BE2C (cell line): ENCODE measurements around the gene COL4A1.

ENCODE experiments used
- DNase-seq: peaks from one replicate; pipeline ENCODE4 v3.0.0-alpha.2; 2020
- H3K27me3 ChIP-seq: fragments of 250-450 bp; sonication (Bioruptor Pico); 2 replicates; pipeline ENCODE4 v1.5.1; 2020; ENCODE audit warnings: mild to moderate bottlenecking
- H3K36me3 ChIP-seq: fragments of 250-450 bp; sonication (Bioruptor Pico); 2 replicates; pipeline ENCODE4 v1.5.1; 2020; ENCODE audit warnings: mild to moderate bottlenecking
- H3K4me1 ChIP-seq: fragments of 250-450 bp; sonication (Bioruptor Pico); 2 replicates; pipeline ENCODE4 v1.5.1; 2020
- H3K4me3 ChIP-seq: 2 replicates; pipeline ENCODE4 v1.5.1; 2011; ENCODE audit warnings: low read depth, low read length
- H3K9me3 ChIP-seq: fragments of 250-450 bp; sonication (Bioruptor Pico); 2 replicates; pipeline ENCODE4 v1.5.1; 2020
- CTCF ChIP-seq: IDR thresholded peaks from 2 replicates; pipeline ENCODE4 v1.5.1; 2012; ENCODE audit warnings: mild to moderate bottlenecking, low read depth, low read length

COL4A1 gene

GRCh38 chr13:110336108-110336507 is 29.2 kb upstream of the COL4A1 start:
- H3K27me3 ChIP-seq = peaks cover 5% of the 10 kb centered on the region
- no peak for TF ChIP-seq CTCF
- H3K9me3 ChIP-seq = no peaks in the 10 kb centered on the region
- H3K4me1 ChIP-seq = no peaks in the 10 kb centered on the region
- no peak overlapping the region for H3K4me3 ChIP-seq
- H3K36me3 ChIP-seq = no peaks in the 10 kb centered on the region
- no peak for DNase-seq

- Histone ChIP-seq H3K4me3 (no peak overlapping the region), H3K9me3 (no peaks in the 10 kb centered on the region), H3K4me1 (no peaks in the 10 kb centered on the region), H3K36me3 (no peaks in the 10 kb centered on the region), H3K27me3 (peaks cover 9% of the 10 kb centered on the region)
- no peak for DNase-seq
- no peak for TF ChIP-seq CTCF
These were observed 28.0 kb upstream of the COL4A1 start for GRCh38 chr13:110334841-110335490.

- H3K9me3 ChIP-seq = no peaks in the 10 kb centered on the region
- DNase-seq = no peak
- no peak overlapping the region for H3K4me3 ChIP-seq
- H3K4me1 ChIP-seq = no peaks in the 10 kb centered on the region
- no peaks in the 10 kb centered on the region for H3K36me3 ChIP-seq
- H3K27me3 ChIP-seq = peaks cover 12% of the 10 kb centered on the region
- no peak for TF ChIP-seq CTCF
These were observed 27.3 kb upstream of the COL4A1 start for GRCh38 chr13:110334256-110334655.

GRCh38 chr13:110333837-110334236 is 26.9 kb upstream of the COL4A1 start:
- no peak for DNase-seq
- H3K4me1 ChIP-seq = no peaks in the 10 kb centered on the region
- H3K36me3 ChIP-seq = no peaks in the 10 kb centered on the region
- TF ChIP-seq CTCF = no peak
- H3K4me3 ChIP-seq = no peak overlapping the region
- peaks cover 15% of the 10 kb centered on the region for H3K27me3 ChIP-seq
- no peaks in the 10 kb centered on the region for H3K9me3 ChIP-seq

DNA sequence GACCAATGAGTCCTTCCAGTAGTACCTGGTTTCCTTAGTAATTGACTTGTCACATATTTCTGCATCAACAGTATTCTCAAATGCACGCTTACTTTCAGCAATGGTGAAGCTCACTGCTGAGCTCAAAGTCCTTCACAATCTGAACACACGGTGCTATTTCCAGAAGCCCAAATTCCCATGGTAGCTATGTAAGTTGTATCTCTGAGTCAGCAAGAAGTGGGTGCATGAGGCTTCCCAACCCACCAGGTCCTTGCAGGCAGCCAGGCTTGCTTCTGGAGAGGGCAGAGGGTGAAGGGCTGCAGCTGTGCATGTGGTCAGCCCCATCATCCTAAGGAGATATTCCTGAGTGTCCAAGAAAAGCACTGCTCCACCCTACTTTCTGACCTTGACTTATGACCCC is 25.8 kb upstream of the COL4A1 start:
- no peak for DNase-seq
- Histone ChIP-seq H3K4me1 (no peaks in the 10 kb centered on the region), H3K27me3 (peaks cover 19% of the 10 kb centered on the region), H3K9me3 (no peaks in the 10 kb centered on the region), H3K36me3 (no peaks in the 10 kb centered on the region), H3K4me3 (no peak overlapping the region)
- no peak for TF ChIP-seq CTCF

DNA sequence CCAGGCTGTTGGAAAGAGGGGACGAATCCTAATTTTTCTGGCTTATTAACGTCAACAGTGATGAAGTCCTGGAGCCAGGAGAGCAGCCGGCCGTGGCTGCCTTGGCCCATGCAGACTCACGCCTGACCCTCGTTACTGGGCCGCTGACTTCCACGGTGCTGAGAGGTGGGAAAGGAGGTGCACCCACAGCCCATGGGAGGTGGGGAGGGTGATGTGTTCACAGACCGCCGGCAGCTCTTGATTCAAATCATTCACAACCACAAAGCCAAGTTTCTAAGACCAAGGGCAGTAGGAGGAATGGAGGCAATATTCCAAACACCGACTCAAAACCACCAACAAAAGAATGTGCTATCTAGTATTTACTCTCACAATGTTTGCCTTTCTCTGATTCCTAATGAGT is 24.4 kb upstream of the COL4A1 start:
- H3K36me3 ChIP-seq = no peaks in the 10 kb centered on the region

More for the DNA sequence above, 24.4 kb upstream of the COL4A1 start:
- Histone ChIP-seq H3K4me1 (no peaks in the 10 kb centered on the region), H3K27me3 (peaks cover 26% of the 10 kb centered on the region), H3K9me3 (no peaks in the 10 kb centered on the region), H3K4me3 (no peak overlapping the region)
- no peak for DNase-seq
- no peak for TF ChIP-seq CTCF
